ENCODE results near the gene MISP.

- TF ChIP-seq CTCF (IDR thresholded peaks at IDR 0.05) (no peak), POLR2A (IDR thresholded peaks at IDR 0.05) (no peak), POLR2AphosphoS5 (IDR thresholded peaks at IDR 0.05) (no peak), EP300 (IDR thresholded peaks at IDR 0.05) (no peak)
Observed at GRCh38 chr19:782185-782877, 31.4 kb downstream of the MISP start.
